SK-N-SH (cell line): Measurements from ENCODE around the gene RAC2. TPM values are rescaled to one million over a fixed set of nuclear protein-coding genes. Genes with fewer than 3 reads are reported as not detected.

Experiments
- CTCF ChIA-PET: fragments of 300-600, 350-600 bp; formaldehyde crosslinking; extraction: SDS; loops from one replicate; lab custom pipeline; 2021; lab: Yijun Ruan, JAX
- POLR2A ChIA-PET: fragments of 350-600 bp; sonication (Branson Sonifier 250); formaldehyde crosslinking; extraction: SDS; loops from one replicate; lab custom pipeline; 2020; ENCODE audit warnings: antibody characterized with exemption, inconsistent platforms; lab: Yijun Ruan, JAX
- DNase-seq: peaks from one replicate; pipeline ENCODE4 v3.0.0; 2012
- H2AFZ ChIP-seq: fragments of 200-600 bp; sonication (generic); 2 replicates; pipeline ENCODE4 v1.8.1; 2016; ENCODE audit warnings: antibody characterized with exemption, mild to moderate bottlenecking, low read depth
- H3F3A ChIP-seq: fragments of 200-600 bp; sonication (generic); replicated peaks from 2 replicates; pipeline ENCODE3; 2016; ENCODE audit warnings: antibody characterized with exemption, mild to moderate bottlenecking; ENCODE audit not compliant: insufficient read depth
- H3K27ac ChIP-seq, 2 experiments: fragments of 200-500 bp in 1 of 2; fragments of 200-600 bp in 1 of 2; sonication (Bioruptor generic) in 1 of 2; sonication (generic), shearing (Covaris generic) in 1 of 2; 2 replicates each; pipeline versions ENCODE4 v1.5.1 to v1.6.1; 2014 to 2016; ENCODE audit warnings: low read depth in 2 of 2, inconsistent platforms in 1 of 2, low read length in 1 of 2, mild to moderate bottlenecking in 1 of 2, mixed read lengths in 1 of 2
- H3K27me3 ChIP-seq: fragments of 200-600 bp; sonication (generic), shearing (Covaris generic); 2 replicates; pipeline ENCODE4 v1.6.1; 2016; ENCODE audit warnings: mixed run types; ENCODE audit not compliant: insufficient read depth
- H3K36me3 ChIP-seq, 2 experiments: fragments of 200-500 bp in 1 of 2; fragments of 200-600 bp in 1 of 2; sonication (Bioruptor generic) in 1 of 2; sonication (generic) in 1 of 2; replicated peaks in 1 of 2; 2 replicates each; pipeline versions ENCODE3 to v1.5.1; 2014 to 2016; ENCODE audit warnings: low read length in 1 of 2, mild to moderate bottlenecking in 1 of 2; ENCODE audit not compliant: insufficient read depth in 2 of 2, control insufficient read depth in 1 of 2
- H3K4me1 ChIP-seq, 2 experiments: fragments of 200-500 bp in 1 of 2; fragments of 200-600 bp in 1 of 2; sonication (Bioruptor generic) in 1 of 2; sonication (generic), shearing (Covaris generic) in 1 of 2; 2 replicates each; pipeline versions ENCODE4 v1.5.1 to v1.6.1; 2014 to 2016; ENCODE audit warnings: low read depth in 1 of 2, low read length in 1 of 2, mixed run types in 1 of 2; ENCODE audit not compliant: insufficient read depth in 2 of 2, control insufficient read depth in 1 of 2
- H3K4me2 ChIP-seq: fragments of 200-600 bp; sonication (generic), shearing (Covaris generic); 2 replicates; pipeline ENCODE4 v1.6.1; 2017; ENCODE audit warnings: mixed run types
- H3K4me3 ChIP-seq, 2 experiments: fragments of 200-500 bp in 1 of 2; fragments of 200-600 bp in 1 of 2; sonication (Bioruptor generic) in 1 of 2; sonication (generic), shearing (Covaris generic) in 1 of 2; 2 replicates each; pipeline versions ENCODE4 v1.5.1 to v1.8.1; 2014 to 2016; ENCODE audit warnings: low read depth in 2 of 2, inconsistent platforms in 1 of 2, low read length in 1 of 2, mild to moderate bottlenecking in 1 of 2, mixed read lengths in 1 of 2, moderate library complexity in 1 of 2
- H3K79me2 ChIP-seq: fragments of 200-600 bp; sonication (generic); 2 replicates; pipeline ENCODE4 v1.8.1; 2017; ENCODE audit warnings: mild to moderate bottlenecking; ENCODE audit not compliant: insufficient read depth
- H3K9ac ChIP-seq: fragments of 200-600 bp; sonication (generic); 2 replicates; pipeline ENCODE4 v1.6.1; 2017; ENCODE audit warnings: mixed run types
- H3K9me2 ChIP-seq: fragments of 200-600 bp; sonication (generic); 2 replicates; pipeline ENCODE4 v1.6.1; 2017; ENCODE audit warnings: mixed run types
- H3K9me3 ChIP-seq: fragments of 200-600 bp; sonication (generic); 2 replicates; pipeline ENCODE4 v1.6.1; 2017; ENCODE audit warnings: mixed run types, mild to moderate bottlenecking, moderate library complexity
- H4K20me1 ChIP-seq: fragments of 200-600 bp; sonication (generic); 2 replicates; pipeline ENCODE4 v1.6.1; 2017; ENCODE audit warnings: mild to moderate bottlenecking, mixed run types; ENCODE audit not compliant: insufficient read depth
- CHD2 ChIP-seq: fragments of 150-350 bp; IDR thresholded peaks from 2 replicates; pipeline ENCODE4 v1.6.1; 2018; ENCODE audit warnings: low read length; ENCODE audit not compliant: partially characterized antibody
- ELF1 ChIP-seq: IDR thresholded peaks from 2 replicates; pipeline ENCODE4 v1.4.0; 2012
- EZH2phosphoT487 ChIP-seq: fragments of 200-600 bp; sonication (generic); IDR thresholded peaks from 2 replicates; pipeline ENCODE4 v1.6.1; 2017; ENCODE audit warnings: low read depth, mixed run types, mild to moderate bottlenecking, antibody characterized with exemption, moderate library complexity, borderline replicate concordance
- FOXJ3 ChIP-seq: sonication (generic); formaldehyde crosslinking; IDR thresholded peaks from 2 replicates; pipeline ENCODE4 v1.5.1; 2020; ENCODE audit warnings: mild to moderate bottlenecking, missing genetic modification reagents
- FOXM1 ChIP-seq: IDR thresholded peaks from 2 replicates; pipeline ENCODE4 v1.4.0; 2012; ENCODE audit warnings: low read depth, mild to moderate bottlenecking
- GATA2 ChIP-seq: sonication (generic); formaldehyde crosslinking; IDR thresholded peaks from 2 replicates; pipeline ENCODE4 v1.5.0; 2020; ENCODE audit warnings: mild to moderate bottlenecking, missing genetic modification reagents
- JUND ChIP-seq: IDR thresholded peaks from 2 replicates; pipeline ENCODE4 v1.4.0; 2012
- MEF2A ChIP-seq: IDR thresholded peaks from 2 replicates; pipeline ENCODE4 v1.4.0; 2012; ENCODE audit warnings: low read depth, borderline replicate concordance
- NFIC ChIP-seq: IDR thresholded peaks from 2 replicates; pipeline ENCODE4 v1.4.0; 2012; ENCODE audit warnings: borderline replicate concordance
- NRF1 ChIP-seq: IDR thresholded peaks from 2 replicates; pipeline ENCODE4 v1.6.1; 2012; ENCODE audit warnings: low read depth, mild to moderate bottlenecking, low read length
- POLR2AphosphoS5 ChIP-seq: IDR thresholded peaks from 2 replicates; pipeline ENCODE4 v1.6.1; 2012; ENCODE audit warnings: low read depth, low read length
- RAD21 ChIP-seq: IDR thresholded peaks from 2 replicates; pipeline ENCODE4 v1.6.1; 2012; ENCODE audit warnings: mild to moderate bottlenecking, low read length
- RXRA ChIP-seq: IDR thresholded peaks from 2 replicates; pipeline ENCODE4 v1.4.0; 2012; ENCODE audit warnings: low read depth, mild to moderate bottlenecking, borderline replicate concordance
- TCF12 ChIP-seq: IDR thresholded peaks from 2 replicates; pipeline ENCODE4 v1.4.0; 2012
- WGBS: methylation state at CpG from one replicate; pipeline ENCODE4 v1.1.6; 2017; ENCODE audit warnings: low lambda C conversion rate; 5-methylcytosine and 5-hydroxymethylcytosine counted together
- polyA plus RNA-seq, 3 experiments: library from polyadenylated mRNA; depleted of rRNA; stranded (reverse); fragments of >200 nt; gene quantifications; 2 replicates each; pipeline ENCODE4 v1.2.3, GENCODE V29; 2012
- TF ChIP-seq, protein P1 (sequence below): IDR thresholded peaks from 2 replicates; pipeline ENCODE4 v1.4.0; 2012; ENCODE audit warnings: low read depth
- TF ChIP-seq, protein P2 (sequence below): IDR thresholded peaks from 2 replicates; pipeline ENCODE4 v1.4.0; 2012; ENCODE audit warnings: low read depth, borderline replicate concordance

The RAC2 gene
- polyA plus RNA-seq, 1 of the 3 experiments (the other 2 are of a cell fraction): 29.9 TPM

DNA sequence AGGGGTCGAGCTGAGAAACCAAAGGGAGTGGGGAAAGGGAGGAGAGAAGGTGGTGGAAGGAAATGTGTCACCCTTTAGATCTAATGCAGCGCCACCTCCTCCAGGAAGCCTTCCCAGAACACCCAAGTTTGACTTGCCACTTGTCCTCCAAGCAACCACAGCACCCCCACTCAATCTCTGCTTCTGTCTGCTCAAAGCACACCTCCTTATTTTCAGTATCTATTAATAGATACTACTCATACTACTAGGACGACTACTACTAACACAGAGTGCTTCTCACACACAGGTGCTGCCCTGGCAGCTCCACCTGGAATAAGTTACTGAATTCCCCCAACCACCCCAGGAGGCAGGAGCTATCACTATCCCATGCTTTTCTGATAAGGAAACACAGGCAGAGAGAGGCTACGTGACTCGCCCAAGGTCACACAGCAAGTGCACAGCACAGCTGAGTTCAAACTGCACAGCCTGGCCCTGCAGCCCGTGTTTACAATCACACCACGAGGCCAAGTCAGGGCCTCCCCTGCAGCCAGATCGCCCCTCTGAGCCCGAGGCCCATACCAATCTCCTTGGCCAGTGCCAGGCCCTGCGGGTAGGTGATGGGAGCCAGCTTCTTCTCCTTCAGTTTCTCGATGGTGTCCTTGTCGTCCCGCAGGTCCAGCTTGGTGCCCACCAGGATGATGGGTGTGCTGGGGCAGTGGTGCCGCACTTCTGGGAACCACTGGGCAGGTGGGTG lies 13.2 kb downstream of the RAC2 start:
- WGBS: 88% methylated on average over 8 of the region's 14 CpGs

DNA sequence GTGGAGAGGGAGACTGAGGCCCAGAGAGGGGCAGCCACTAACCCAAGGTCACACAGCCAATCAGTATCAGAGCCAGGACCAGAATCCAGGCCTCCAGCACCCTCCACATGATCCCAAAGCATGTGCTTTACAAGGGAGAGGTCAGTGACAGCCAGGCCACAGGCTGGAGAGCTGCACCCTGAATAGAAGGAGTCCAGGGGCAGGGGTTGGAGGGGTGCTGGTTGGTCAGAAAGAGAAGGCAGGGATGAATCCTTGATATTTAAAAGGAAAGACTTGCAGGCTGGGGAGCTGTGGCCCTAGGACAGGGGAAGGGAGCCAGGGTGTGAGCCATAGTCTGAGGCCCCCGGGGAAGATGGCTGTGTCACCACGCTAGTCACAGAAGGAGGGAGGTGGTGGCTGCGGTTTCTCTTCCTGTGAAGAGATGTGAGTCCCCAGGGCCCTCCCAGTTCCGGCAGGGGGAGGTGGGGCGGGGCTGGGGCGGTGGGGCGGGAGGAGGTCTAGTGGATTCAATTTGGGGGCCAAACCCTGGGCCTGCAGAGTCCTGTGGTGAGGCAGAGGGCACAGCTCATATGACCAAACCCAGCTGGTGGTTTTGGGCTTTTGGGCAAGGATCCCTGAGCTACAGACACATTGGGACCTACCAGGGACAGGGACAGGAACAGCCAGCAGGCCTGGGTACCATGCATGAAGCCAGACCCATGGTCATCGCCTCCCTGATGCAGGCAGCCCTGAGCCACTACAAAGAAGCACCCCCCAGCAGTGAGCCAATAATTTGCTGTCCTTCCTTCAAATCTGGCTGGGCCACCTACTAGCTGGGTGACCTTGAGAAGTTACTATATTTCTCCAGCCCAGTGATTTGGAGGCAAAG lies 14.0 kb downstream of the RAC2 start:
- Histone ChIP-seq H3K36me3 (no peaks in the 10 kb centered on the region), H3K27me3 (no peaks in the 10 kb centered on the region), H3K9me3 (no peaks in the 10 kb centered on the region), H3K4me1 (peaks cover 15 to 22% of the 10 kb centered on the region in 2 experiments; a peak in 3 of 4 replicates), H3K4me2 (peak overlapping the region; percentile 73), H3K9me2 (no peaks in the 10 kb centered on the region), H3K4me3 (no peak overlapping the region), H4K20me1 (no peaks in the 10 kb centered on the region), H3K79me2 (no peaks in the 10 kb centered on the region), H2AFZ (no peak overlapping the region), H3F3A (peaks cover 23% of the 10 kb centered on the region), H3K27ac (peak overlapping the region in 1 of 2 experiments; percentile 83; a peak in 2 of 4 replicates), H3K9ac (no peak overlapping the region; the same call in 1 of the 2 replicates)
- 55% methylated on average over 8 of the region's 8 CpGs for WGBS
- POLR2A ChIA-PET: interaction anchor here (1.0 kb wide), 1 partner anchor 15 kb away, joined by 3 read pairs; no protein-coding TSS in a partner anchor
- CTCF ChIA-PET: interaction anchor here (0.6 to 5.9 kb wide), 7 partner anchors 12 to 38 kb away, joined by 3 to 52 read pairs (median 4); no protein-coding TSS in a partner anchor
- no peak for TF ChIP-seq POLR2AphosphoS5
- TF ChIP-seq, protein P1, sequence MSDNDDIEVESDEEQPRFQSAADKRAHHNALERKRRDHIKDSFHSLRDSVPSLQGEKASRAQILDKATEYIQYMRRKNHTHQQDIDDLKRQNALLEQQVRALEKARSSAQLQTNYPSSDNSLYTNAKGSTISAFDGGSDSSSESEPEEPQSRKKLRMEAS: peak; percentile 21; the same call in 1 of the 2 replicates
- DNase-seq: no peak

More for the DNA sequence above, 13.2 kb downstream of the RAC2 start:
- POLR2A ChIA-PET: no interaction called here
- H3K9me3 ChIP-seq: no peaks in the 10 kb centered on the region
- no peak overlapping the region for H3K27ac ChIP-seq
- peaks cover 17% of the 10 kb centered on the region for H3F3A ChIP-seq
- H2AFZ ChIP-seq: no peak overlapping the region
- H3K79me2 ChIP-seq: no peaks in the 10 kb centered on the region
- no peak for TF ChIP-seq CHD2
- TF ChIP-seq TCF12: no peak
- TF ChIP-seq JUND: no peak
- TF ChIP-seq NRF1: no peak
- no peak for TF ChIP-seq EZH2phosphoT487
- no peak for TF ChIP-seq FOXM1
- TF ChIP-seq POLR2AphosphoS5: no peak
- TF ChIP-seq RAD21: no peak
- no peak for TF ChIP-seq MEF2A
- no peak for TF ChIP-seq ELF1
- TF ChIP-seq, protein P2, sequence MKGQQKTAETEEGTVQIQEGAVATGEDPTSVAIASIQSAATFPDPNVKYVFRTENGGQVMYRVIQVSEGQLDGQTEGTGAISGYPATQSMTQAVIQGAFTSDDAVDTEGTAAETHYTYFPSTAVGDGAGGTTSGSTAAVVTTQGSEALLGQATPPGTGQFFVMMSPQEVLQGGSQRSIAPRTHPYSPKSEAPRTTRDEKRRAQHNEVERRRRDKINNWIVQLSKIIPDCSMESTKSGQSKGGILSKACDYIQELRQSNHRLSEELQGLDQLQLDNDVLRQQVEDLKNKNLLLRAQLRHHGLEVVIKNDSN: no peak
- no peak for TF ChIP-seq GATA2 (CRISPR knock-in tag)
- no peak for TF ChIP-seq RXRA
- no peak for TF ChIP-seq NFIC
- TF ChIP-seq FOXJ3: no peak
- no peaks in the 10 kb centered on the region for H4K20me1 ChIP-seq
- H3K4me1 ChIP-seq: peaks cover 15 to 22% of the 10 kb centered on the region in 2 experiments; a peak in 3 of 4 replicates
- no peak overlapping the region for H3K4me2 ChIP-seq
- no peaks in the 10 kb centered on the region for H3K36me3 ChIP-seq
- no peak overlapping the region for H3K9ac ChIP-seq
- H3K9me2 ChIP-seq: no peaks in the 10 kb centered on the region
- CTCF ChIA-PET: interaction anchor here (1.4 to 5.9 kb wide), 3 partner anchors 11 to 36 kb away, joined by 3 to 52 read pairs (median 9); no protein-coding TSS in a partner anchor
- no peak for DNase-seq
- no peak overlapping the region for H3K4me3 ChIP-seq
- H3K27me3 ChIP-seq: no peaks in the 10 kb centered on the region
